Measurements from ENCODE around the gene DDX52.
"Not testable (repeated sequence)": the region's sequence is repeated elsewhere in the genome, so short reads cannot be mapped to it uniquely, and the experiment has no call there.

Gene DDX52

DNA sequence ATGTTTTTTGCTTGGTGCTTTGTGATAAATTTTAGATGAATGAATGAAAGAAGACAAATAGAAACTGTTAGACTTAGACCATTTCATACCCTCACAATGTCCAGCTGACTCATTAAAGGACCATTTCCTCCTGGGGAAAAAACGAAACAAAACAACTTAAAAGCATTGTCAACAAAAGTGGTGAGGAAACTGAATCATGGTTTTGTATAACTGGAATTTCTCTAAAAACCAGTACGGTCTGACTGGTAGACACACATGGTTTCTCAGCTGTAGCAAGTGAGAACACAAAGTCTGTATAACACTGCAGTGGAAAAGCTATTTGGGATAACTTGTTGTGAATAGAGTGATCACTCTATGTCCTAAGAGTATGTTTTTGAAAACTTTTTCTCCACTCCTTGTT lies 5.3 kb upstream of the DDX52 start:
- peak; percentile 22 for DNase-seq

DNA sequence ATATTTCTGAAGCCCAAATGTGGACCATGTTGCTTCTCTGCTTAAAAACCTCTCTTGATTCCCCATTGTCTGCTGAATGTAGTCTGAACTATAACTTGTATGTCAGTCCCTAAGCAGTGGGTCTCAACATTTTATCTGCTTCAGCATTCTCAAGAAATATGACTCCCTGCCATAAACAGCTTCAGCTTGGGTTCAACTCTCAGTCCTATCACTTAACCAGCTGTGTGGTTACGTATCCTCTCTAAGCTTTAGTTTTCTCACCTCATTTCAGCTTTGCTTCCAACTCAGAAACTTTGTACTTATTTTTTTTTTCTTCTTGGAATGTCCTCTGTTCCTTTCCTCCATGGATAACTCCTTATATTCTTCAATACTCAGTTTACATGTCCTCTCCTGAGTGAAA lies 4.6 kb upstream of the DDX52 start:
- DNase-seq, result no peak

DNA sequence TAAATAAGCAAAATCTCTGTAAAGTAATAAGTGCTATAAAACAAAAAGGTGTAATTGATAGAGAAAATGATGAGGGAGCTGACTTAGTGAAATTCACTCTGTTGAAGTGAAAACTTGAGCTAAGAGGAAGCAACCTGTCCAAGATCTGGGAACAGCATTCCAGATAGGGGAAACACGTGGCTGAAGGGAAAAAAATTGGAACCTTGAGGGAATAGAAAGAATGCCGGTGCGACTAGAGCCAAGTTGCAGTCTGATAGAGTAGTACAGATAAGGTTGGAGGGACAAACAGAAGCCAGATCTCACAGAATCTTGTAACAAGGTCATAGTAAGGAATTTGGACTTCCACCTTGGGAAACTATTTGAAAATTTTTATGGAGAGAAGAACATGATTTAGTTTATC lies 623 bp upstream of the DDX52 start:
- DNase-seq, result no peak

DNA sequence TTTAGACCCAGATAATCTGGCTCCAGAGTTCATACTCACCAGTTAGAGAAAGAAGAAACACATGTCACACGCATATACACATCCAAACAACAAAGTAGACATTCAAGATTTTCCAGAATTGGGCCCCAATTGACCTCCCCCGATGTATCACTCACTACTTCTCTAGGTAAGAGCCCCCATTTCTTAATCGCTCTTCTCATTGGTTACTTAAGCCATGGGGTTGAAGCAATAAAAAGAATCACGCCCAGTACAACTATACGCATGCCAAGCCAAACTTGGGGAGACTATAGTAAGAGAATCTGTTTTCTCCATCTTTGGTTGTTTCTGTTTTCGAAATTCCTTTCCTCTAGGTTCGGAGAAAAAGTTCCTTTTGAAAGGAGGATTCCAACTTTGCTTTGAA lies 565 bp downstream of the DDX52 start:
- DNase-seq, result peak; percentile 12

DNA sequence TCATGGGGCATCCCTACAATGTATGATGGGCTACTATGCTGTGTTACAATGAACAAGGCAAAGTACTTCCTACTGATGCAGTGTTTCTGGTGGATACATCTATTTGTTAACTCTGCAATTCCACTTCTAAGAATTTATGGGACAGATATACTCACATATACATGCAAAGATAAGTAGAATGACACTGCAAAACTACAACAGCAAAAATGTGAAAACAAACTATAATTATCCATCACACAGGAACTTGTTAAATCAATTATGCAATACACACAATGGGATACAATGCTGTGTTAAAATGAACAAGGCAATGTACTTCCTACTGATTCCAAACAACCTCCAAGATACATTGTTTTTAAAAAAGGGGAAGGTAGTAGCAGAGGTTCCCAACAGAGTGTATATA lies 3.2 kb downstream of the DDX52 start:
- DNase-seq, result no peak

DNA sequence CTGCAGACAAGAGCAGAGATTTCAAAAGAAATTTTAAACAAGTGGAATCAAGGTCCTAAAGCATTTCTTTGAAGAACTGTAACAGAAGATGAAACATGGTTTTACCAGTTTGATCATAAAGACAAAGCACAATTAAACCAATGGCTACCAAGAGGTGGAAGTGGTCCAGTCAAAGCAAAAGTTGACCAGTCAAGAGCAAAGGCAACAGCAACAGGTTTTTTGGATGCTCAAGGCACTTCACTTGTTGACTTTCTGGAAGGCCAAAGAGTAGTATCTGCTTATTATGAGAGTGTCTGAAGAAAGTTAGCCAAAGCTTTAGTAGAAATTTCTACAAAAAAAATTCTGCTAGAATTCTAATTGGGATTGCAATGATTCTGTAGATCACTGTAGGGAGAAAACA lies 5.3 kb downstream of the DDX52 start:
- DNase-seq, result no peak

DNA sequence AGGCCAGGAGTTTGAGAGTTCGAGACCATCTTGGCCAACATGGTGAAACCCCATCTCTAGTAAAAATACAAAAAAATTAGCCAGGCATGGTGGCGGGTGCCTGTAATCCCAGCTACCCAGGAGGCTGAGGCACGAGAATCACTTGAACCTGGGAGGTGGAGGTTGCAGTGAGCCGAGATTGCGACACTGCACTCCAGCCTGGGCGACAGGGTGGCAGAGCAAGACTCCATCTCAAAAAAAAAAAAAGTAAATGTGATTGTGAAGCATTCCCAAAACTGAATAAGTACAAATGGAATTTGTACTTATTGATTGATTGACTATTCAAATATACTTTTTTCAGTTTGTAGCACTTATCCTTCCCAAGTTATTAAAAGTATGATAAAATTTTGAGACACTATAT lies 26.8 kb downstream of the DDX52 start:
- DNase-seq, result not testable (repeated sequence)

DNA sequence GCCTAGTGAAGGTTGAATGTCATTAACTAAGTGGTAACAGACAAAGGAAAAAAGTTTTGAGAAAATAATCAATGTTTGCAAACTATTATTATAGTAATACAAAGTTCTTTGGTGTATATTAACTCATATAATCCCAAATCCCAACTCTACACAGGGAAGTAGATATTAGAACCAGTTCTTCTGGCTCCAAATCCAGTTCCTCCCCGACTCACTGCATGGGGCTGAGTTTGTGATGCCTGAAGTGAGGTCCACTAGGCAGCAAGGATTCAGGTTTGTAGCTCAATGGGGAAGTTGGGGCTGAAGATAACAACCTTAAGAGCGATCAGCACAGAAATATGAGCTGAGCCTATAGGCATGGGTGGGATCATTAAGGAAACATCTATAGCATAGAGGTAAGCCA lies 28.4 kb downstream of the DDX52 start:
- no peak for DNase-seq

DNA sequence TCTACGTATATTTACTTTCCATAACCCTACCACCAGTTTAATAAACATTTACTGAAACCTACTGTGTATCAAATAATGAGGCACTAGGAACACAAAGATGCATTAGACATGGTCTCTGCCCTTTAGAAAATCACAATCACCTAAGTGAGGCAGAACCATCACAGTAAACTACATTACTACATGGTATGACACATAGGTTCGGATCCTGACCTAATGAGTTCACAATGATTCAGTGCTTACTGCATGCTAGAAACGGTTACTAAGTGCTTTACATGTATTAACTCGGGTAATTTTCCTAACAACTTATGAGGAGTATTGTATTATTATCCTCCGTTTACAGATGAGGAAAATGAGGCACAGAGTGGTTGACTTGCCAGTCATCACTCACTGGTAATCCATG lies 28.9 kb downstream of the DDX52 start:
- DNase-seq, result peak; percentile 59

DNA sequence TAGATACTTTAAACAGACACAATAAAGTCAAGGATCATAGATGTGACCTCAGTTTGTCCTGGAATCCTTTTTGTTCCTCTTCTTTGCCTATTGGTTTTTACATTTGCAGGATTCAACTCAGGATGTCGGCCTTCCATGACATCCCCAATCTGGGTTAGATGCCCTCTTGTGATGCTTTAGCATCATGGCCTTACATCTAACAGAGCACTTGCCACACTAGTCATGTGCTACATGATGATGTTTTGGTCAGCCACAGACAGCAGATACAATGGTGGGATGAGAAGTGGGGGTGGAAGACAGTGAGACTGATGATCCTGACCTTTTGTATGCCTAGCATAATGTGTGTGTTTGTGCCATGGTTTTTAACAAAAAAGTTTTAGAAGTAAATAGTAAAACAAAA lies 32.3 kb downstream of the DDX52 start:
- no peak for DNase-seq

DNA sequence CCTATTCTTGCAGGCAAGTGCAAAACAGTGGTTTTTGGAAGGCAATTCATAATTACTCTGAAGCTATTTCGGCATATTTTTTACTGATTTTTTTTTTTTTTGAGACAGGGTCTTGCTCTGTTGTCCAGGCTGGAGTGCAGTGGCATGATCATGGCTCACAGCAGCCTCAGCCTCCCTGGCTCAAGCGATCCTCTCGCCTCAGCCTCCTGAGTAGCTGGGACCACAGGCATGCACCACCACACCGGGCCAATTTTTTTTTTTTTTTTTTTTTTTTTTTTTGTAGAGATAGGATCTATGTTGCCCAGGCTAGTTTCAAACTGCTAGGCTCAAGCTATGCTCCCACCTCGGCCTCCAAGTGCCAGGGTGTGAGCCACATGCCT lies 33.2 kb downstream of the DDX52 start:
- not testable (repeated sequence) for DNase-seq

DNA sequence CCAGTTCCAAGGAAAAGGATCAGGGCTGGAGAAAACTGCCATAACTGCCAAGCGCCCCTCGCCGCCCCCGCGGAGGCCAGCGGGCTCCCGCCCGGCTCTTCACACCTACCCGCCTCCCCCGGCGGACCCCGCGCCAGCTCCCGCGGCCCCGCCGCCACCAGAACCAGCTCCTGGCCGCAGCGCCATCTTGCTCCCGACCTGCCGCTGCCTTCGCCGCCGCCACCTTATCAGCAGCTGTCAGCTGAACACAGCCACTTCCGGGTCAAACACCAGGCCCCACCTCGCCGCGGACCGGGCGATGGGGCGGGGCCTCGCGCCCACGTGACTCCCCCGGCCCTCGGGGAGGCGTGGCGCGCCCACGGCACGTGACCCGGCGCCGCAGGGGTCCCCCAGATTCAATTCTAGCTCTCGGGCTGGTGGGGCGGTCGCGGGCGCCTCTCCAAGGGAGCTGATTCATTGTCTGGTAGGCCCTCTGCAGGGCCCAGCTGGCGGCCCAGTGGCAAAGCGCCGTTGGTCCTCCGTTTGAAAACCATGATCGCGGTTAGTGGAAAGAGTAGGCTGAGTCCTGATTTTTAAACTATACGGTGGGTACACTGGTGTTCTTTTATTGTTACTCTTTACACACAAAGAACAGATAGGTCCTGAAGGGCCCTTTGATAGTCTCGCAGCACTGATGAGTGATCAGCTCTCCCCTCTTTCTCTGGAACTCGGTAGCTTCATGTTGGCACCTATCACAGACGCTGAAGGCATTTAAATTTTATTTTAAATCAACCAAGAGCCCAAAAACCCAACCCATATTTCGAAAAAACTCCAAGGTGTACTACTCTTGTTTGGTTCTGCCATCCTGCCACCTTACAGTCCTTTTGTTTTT lies 33.8 kb downstream of the DDX52 start, which contains the start of gene SYNRG:
TSS of gene SYNRG (minus strand) at position 249 of the 871 bp plus-strand sequence. CDS start at position 186, 63 bp downstream.
- peak; percentile 90 for DNase-seq

DNA sequence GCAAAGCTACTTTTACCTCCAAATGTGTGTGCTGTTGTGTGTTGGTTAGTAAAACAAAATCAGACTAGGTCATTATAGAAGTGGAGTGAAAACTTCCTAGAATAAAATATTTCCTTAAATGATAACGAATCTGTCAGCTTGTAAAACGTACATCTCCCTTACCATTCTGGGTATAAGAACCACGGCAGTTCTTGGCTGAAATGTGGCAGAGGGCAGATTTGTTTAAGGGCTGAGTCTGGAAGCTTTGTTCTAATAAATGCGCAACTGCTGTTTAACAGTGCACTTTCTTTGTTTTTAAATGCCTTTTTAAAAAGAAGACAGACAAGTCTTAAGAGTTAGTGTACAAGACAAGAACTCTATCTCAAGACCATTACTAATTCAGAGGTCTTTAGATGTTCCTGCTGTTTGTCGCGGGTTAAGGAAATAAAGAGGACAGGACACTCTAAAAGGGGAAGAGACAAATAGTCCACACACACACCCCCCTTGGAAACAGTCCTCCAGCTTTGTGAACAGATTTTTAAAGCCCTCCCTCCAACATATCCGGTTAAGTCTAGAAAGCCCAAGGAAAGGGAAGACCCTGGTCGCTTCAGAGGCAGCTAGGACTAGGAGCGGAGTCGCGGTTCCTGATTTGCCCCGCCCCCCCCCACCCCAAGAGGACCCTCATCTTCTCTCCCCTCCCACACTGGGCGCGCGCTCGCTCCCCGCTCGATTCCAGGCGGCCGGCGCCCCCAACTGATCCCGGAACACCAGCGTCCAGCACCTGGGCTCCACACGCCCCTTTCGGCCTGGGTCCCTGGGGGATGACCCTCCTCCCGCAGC lies 34.7 kb downstream of the DDX52 start:
- DNase-seq, result peak; percentile 3

DNA sequence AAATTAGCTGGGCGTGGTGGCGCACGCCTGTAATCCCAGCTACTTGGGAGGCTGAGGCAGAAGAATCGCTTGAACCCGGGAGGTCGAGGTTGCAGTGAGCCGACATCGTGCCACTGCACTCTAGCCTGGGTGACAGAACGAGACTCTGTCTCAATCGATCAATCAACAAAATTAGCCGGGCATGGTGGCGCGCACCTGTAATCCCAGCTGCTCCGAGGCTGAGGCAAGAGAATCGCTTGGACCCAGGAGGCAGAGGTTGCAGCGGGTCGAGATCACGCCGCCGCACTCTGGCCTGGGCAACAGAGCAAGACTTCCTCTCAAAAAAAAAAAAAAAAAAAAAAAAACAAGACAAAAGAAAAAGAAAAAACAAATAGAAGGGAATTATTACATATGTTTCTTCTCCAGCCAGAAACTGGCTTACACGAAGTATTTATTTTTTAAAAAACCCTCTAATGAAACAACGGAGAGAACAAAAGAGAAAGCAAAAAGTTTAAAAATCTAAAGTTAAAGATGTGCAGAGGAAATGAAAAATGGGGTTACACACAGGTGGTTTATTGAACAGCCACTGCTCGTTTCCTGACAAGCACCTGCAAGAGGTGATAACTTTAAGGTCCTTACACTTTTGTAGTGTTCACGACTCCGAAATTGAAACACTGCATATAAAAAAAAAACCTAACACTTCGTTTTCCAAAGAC lies 35.5 kb downstream of the DDX52 start:
- DNase-seq, result no peak

DNA sequence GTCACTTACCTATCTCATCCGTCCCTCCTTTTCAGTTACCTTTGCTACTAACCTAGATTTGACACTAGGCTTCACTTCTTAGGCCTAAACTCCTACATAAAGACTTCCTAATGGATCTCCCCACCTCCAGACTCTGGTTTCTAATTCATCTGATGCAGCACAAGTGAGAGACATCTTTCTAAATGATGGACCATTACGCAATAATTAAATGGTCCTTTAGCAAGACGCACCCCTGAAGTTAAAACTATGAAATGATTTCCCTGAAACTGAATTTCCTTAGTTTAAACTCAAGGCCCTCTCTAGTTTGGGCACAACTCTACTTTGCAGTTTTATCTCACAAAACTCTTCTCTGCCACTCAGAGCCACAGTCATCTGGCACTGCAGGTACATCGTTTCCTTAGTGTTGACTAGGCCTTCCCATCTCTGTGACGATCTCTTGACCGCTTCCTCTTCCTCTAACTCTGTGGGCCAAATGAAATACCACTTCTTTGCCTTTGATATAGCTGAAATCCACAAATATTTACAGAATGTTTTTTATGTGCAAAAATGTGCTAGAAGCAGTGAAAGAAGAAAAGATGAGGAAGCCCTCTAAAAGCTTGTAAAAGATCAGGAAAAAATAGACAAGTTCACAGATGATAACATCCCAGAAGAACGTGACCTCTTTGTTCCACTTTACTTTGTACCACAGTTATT lies 37.3 kb downstream of the DDX52 start:
- DNase-seq, result no peak

DNA sequence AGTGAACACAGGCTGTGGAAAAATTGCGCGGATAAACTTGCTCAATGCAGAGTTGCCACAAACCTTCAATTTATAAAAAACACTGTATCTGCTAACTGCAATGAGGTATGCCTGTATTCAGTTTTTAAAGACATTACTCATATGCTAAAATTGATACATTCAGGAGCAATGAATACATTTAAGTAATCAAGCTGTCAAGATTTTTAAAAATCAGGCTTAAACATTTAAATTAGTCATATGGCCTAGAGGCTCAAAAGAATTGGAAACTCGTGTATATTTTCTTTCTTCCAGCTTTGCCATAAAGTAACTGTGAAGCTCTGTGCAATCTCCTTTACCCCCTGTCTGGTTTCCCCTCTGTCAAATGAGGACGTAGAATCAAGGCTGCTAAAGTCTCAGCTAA lies 38.2 kb downstream of the DDX52 start:
- DNase-seq, result no peak

DNA sequence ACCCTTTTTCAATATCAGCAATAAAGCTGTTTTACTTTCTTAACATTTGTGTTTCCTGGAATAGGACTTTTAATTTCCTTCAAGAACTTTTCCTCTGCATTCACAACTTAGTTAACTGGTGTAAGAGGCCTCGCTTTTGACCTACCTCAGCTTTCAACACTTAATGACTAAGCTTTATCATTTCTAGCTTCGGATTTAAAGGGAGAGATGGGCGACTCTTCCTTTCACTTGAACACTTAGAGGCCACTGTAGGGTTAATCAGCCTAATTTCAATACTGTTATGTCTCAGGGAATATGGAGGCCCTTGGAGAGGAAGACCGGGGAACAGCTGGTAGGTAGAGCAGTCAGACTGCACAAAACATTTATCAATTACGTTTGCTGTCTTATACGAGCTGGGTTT lies 38.7 kb downstream of the DDX52 start:
- DNase-seq, result no peak

DNA sequence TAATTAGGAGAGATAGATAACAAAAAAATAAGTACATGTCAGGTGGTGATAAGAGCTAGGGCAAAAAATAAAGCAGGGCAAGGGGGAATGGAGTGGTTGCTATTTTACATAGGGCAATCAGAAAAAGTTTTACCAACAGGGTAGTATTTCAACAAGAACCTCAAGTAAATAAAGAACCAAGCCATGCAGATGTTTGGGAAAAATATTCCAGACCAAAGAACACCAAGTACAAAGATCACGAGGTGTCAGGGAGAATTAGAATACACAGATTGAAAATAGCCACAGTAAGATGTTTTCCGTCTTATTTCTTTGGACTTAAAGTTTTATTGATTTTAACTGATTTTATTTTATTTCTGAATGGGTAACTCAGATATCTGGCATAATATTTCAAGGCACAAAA lies 45.1 kb downstream of the DDX52 start:
- DNase-seq, result no peak

DNA sequence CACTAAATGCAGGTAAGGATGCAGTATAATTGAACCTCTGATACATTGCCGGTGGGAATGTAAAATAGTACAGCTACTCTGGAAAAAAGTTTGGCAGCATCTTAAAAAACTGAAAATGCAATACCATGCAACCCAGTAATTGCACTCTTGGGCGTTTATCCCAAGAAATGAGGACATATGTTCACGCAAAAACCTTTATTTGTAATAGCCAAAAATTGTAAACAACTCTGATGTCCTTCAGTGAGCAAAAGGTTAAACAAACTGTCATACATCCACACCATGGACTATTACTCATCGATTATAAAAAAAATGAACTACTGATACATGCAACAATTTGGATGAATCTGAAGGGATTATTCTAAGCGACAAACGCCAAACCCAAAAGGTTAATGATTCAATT lies 51.0 kb downstream of the DDX52 start:
- no peak for DNase-seq

DNA sequence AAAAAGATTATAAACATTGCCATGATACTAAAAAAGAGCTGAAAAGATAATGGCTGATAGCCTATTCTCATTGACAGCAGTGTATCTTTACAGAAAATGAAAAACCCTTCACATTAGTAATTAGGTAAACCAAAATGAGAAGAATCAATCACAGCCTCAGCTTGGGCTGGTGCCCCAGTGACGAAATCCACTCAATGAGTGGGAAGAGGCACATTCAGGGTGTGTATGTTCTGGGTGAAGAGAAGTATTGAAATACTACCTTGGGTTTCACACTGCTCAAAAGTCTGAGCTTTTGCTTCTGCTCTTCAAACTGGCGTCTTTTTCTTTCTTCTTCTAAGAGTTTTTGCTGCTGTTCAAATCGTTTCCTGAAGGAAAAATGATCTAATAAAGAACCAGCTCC lies 58.2 kb downstream of the DDX52 start:
- DNase-seq, result no peak

DNA sequence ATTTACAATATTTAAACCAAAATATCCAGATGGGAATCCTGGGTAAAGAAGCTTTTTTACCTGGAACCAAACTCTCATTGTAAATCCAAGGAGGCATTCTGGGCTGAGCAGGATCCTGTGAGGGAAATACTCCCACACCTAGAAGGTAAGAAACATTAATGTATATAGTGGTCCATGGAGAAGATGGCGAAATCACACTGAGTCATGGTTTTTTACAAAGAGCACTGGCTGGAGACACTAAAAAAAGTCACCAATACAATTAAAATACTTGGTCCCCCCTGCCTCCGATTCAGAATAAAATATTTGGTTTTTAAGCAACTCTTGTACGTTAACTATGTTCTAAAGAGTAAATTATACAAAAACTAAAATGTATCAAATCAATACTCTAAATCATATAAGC lies 67.0 kb downstream of the DDX52 start:
- DNase-seq, result no peak

DNA sequence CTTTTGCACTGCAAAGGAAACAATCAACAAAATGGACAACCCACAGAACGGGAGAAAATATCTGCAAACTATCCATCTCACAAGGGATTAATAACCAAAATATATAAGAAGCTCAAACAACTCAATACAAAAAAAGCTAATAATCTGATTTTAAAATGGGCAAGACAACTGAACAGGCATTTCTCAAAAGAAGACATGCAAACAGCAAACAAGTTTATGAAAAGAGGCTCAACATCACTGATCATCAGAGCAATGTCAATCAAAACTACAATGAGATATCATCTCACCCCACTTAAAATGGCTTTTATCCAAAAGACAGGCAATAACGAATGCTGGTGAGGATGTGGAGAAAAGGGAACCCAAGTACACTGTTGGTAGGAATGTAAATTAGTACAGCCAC lies 68.8 kb downstream of the DDX52 start:
- DNase-seq, result no peak

DNA sequence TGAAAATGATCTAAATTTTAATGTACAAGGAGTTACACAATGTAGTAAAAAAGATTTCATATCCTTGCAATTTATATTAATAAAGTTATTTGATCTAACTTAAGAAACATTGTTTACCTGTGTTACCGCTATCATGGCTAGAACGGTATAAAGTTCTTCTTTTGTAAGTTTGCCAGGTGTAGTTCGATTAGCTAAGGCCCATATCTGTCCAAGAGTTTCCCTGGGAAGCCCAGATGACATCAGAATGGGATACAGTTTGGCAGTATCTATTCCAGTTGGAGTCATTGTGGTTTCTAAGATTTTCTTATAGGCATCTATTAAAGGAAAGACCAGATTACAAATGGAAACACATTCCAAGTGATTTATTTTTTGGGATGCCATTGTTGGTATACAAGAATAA lies 71.6 kb downstream of the DDX52 start:
- DNase-seq, result no peak

Measured in NCI-H226 (cell line).